Spleen (tissue), 11 donors: ENCODE results near the gene LAMA5. TPM values are rescaled to one million over a fixed set of nuclear protein-coding genes. Genes with fewer than 3 reads are reported as not detected.

ENCODE experiments used
- DNase-seq: peaks from one replicate; pipeline ENCODE4 v3.0.0-alpha.2; 2020
- H3K27ac ChIP-seq, 8 donors: fragments of 200-600 bp; sonication (generic) in 7 of 8; 1 replicate in 4 of 8; 2 replicates in 4 of 8; pipeline versions ENCODE4 v1.5.0 to v1.8.0; 2016 to 2021; ENCODE audit warnings: inconsistent platforms in 4 of 8, mild to moderate bottlenecking in 4 of 8, moderate library complexity in 1 of 8
- H3K27me3 ChIP-seq, 7 donors: fragments of 200-600 bp; sonication (generic) in 6 of 7; replicated peaks in 1 of 7; 1 replicate in 4 of 7; 2 replicates in 3 of 7; pipeline versions ENCODE4 v1.5.0 to v1.8.0; 2016 to 2021; ENCODE audit warnings: inconsistent platforms in 3 of 7, mild to moderate bottlenecking in 1 of 7
- H3K36me3 ChIP-seq, 6 donors: fragments of 200-600 bp; sonication (generic) in 5 of 6; 1 replicate in 4 of 6; 2 replicates in 2 of 6; pipeline versions ENCODE4 v1.5.0 to v1.8.0; 2016 to 2021; ENCODE audit warnings: inconsistent platforms in 2 of 6
- H3K4me1 ChIP-seq, 6 donors: fragments of 200-600 bp; sonication (generic) in 5 of 6; 1 replicate in 3 of 6; 2 replicates in 3 of 6; pipeline versions ENCODE4 v1.5.0 to v1.8.0; 2016 to 2021; ENCODE audit warnings: inconsistent platforms in 3 of 6
- H3K4me3 ChIP-seq, 8 donors: fragments of 200-600 bp; sonication (generic) in 7 of 8; 1 replicate in 4 of 8; 2 replicates in 4 of 8; pipeline versions ENCODE4 v1.5.0 to v1.8.0; 2016 to 2021; ENCODE audit warnings: inconsistent platforms in 4 of 8, mild to moderate bottlenecking in 4 of 8, moderate library complexity in 2 of 8
- H3K9me3 ChIP-seq, 8 donors: fragments of 200-600 bp; sonication (generic) in 7 of 8; 1 replicate in 4 of 8; 2 replicates in 4 of 8; pipeline versions ENCODE4 v1.5.0 to v1.8.0; 2016 to 2021; ENCODE audit warnings: inconsistent platforms in 4 of 8
- CTCF ChIP-seq, 11 experiments: fragments of 200-600 bp in 7 of 11; fragments of 450-650 bp in 4 of 11; sonication (generic) in 4 of 11; IDR thresholded peaks in 8 of 11; conservative IDR thresholded peaks in 3 of 11; 1 replicate in 7 of 11; 2 replicates in 4 of 11; pipeline versions ENCODE4 v1.4.0 to v1.8.0; 2016 to 2021; ENCODE audit warnings: antibody characterized with exemption in 11 of 11, inconsistent platforms in 4 of 11, mild to moderate bottlenecking in 1 of 11
- POLR2A ChIP-seq, 3 donors: fragments of 450-650 bp; IDR thresholded peaks; one replicate each; pipeline ENCODE4 v1.5.1; 2017; ENCODE audit warnings: antibody characterized with exemption in 3 of 3, mild to moderate bottlenecking in 1 of 3
- POLR2AphosphoS5 ChIP-seq, 3 donors: sonication (generic); formaldehyde crosslinking; IDR thresholded peaks; one replicate each; pipeline ENCODE4 v1.5.1; 2017; ENCODE audit warnings: antibody characterized with exemption in 3 of 3
- WGBS, 5 donors: extraction: QIAGEN DNeasy Blood & Tissue Kit in 3 of 5; methylation state at CpG; one replicate each; pipeline versions ENCODE4 v1.1.5 to v1.1.7; 2013 to 2018; 5-methylcytosine and 5-hydroxymethylcytosine counted together
- intact Hi-C: fragments of 100-400 bp; cut with DNase I; formaldehyde crosslinking; loops from one replicate; pipeline ENCODE4 v1.15.0; 2023; ENCODE audit warnings: low total_unique reads
- polyA plus RNA-seq, 3 donors: library from polyadenylated mRNA; stranded (reverse); fragments of 200-250 nt; gene quantifications; one replicate each; pipeline ENCODE4 v1.2.1, GENCODE V29; 2013
- total RNA-seq, 7 donors: library from RNA; depleted of rRNA in 3 of 7; stranded (reverse); fragments of >200 nt in 3 of 7; fragmentation: NEBNext Ultra II Directional in 4 of 7; extraction: Animal tissue kit (Norgen Biotek cat#: 25700) in 4 of 7; gene quantifications; one replicate each; pipeline versions ENCODE4 v1.1.0 to v1.2.1, GENCODE V29; 2016 to 2021
- donor health status: healthy with polysubstance abuse.
- donor health status: DM: no; HTN: no; CAD: no; lungs with moderate emphysema.
- donor health status: DM: no; HTN: no; CAD: no.
- donor health status: Bipolar disorder and iron deficiency.
- donor health status: healthy.
- donor health status: DM: no; HTN: no; CAD: no.
- donor health status: DM: yes; HTN: yes; CAD: no.

The LAMA5 gene
- total and polyA plus RNA-seq, 10 donors, result 46.5 to 266 (median 115) TPM

DNA sequence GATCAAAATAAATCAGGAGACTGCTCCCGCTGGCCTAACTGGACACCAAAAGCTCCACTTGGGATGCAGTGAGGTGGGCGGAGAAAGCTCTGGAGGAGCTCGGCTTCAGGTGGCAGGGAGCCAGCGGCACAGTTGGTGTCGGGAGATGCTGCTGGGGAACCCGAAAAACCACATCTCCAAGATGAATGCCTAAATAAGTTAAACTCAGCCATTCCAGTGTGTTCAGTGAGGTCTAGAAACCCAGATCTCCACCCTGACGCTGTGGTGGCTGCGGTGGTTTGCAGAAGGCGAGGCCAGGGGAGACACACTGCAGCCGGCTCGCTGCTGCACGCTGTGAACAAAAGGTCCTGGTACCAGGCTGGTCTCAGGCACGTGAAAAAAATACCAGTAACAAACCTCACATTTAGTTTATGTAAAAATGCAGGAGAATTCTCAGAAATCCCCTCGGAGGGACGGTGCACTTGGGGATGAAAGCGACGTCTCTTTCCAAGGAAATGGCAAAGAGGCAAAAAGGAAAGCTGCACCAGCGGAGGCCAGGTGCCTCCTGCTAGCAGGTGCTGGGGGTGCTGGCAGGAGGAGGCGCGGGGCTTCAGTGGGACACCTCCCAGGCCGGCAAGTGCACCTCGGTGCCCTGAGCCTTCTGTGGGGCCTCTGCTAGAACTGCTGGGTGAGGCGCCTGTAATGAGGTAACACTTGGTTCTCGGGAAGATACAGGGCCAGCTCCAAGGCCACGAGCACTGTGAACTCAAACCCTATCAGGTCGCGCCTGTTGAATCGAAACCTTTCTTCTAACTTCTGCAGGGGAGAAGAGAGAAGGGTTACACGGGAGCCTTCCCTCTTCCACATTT lies 23.4 kb upstream of the LAMA5 start:
- H3K4me3 ChIP-seq, result no peak overlapping the region
- intact Hi-C loops, result no loop called here
- TF ChIP-seq POLR2A (IDR thresholded peaks at IDR 0.05) (no peak), POLR2AphosphoS5 (IDR thresholded peaks at IDR 0.05) (peak in 1 of 3 donors; percentile 53)
- H3K36me3 ChIP-seq, result peaks cover 0 to 79% (median 48%) of the 10 kb centered on the region in 6 donors
- no peaks in the 10 kb centered on the region for H3K9me3 ChIP-seq
- no peak overlapping the region for H3K27ac ChIP-seq
- DNase-seq, result no peak
- H3K27me3 ChIP-seq, result no peaks in the 10 kb centered on the region
- peaks cover 19 to 39% (median 25%) of the 10 kb centered on the region in 6 donors for H3K4me1 ChIP-seq
- 85 to 90% (median 88%) methylated on average over 29 of the region's 29 CpGs for WGBS, 5 donors

GRCh38 chr20:62389601-62390087 lies 22.5 kb upstream of the LAMA5 start:
- peaks cover 23 to 46% (median 31%) of the 10 kb centered on the region in 6 donors for H3K4me1 ChIP-seq
- H3K9me3 ChIP-seq, result no peaks in the 10 kb centered on the region
- H3K4me3 ChIP-seq, result no peak overlapping the region
- H3K36me3 ChIP-seq, result peaks cover 0 to 70% (median 47%) of the 10 kb centered on the region in 6 donors
- 65 to 78% (median 72%) methylated on average over 4 to 5 of the region's 5 CpGs for WGBS, 5 donors
- no peak for TF ChIP-seq POLR2A (IDR thresholded peaks at IDR 0.05)
- peak in 1 of 3 donors; percentile 4 for TF ChIP-seq POLR2AphosphoS5 (IDR thresholded peaks at IDR 0.05)
- TF ChIP-seq CTCF (IDR thresholded peaks at IDR 0.05 in 8 of 11, conservative IDR thresholded peaks at IDR 0.05 in 3 of 11), result no peak
- intact Hi-C loops, result loop anchor here (10.0 kb wide), 1 partner anchor 375 kb away; no protein-coding TSS in a partner anchor
- no peak for DNase-seq
- no peaks in the 10 kb centered on the region for H3K27me3 ChIP-seq
- no peak overlapping the region for H3K27ac ChIP-seq

- DNase-seq, result no peak
- Histone ChIP-seq H3K4me3 (no peak overlapping the region), H3K27ac (no peak overlapping the region), H3K9me3 (no peaks in the 10 kb centered on the region), H3K36me3 (peaks cover 0 to 63% (median 42%) of the 10 kb centered on the region in 6 donors), H3K4me1 (peaks cover 23 to 52% (median 31%) of the 10 kb centered on the region in 6 donors), H3K27me3 (no peaks in the 10 kb centered on the region)
- TF ChIP-seq CTCF (IDR thresholded peaks at IDR 0.05 in 8 of 11, conservative IDR thresholded peaks at IDR 0.05 in 3 of 11) (no peak), POLR2AphosphoS5 (IDR thresholded peaks at IDR 0.05) (no peak), POLR2A (IDR thresholded peaks at IDR 0.05) (no peak)
- intact Hi-C loops, result loop anchor here (10.0 kb wide), 1 partner anchor 374 kb away; no protein-coding TSS in a partner anchor
- 83 to 88% (median 87%) methylated on average over 11 of the region's 11 CpGs for WGBS, 5 donors
Observed at GRCh38 chr20:62388839-62389600, 21.9 kb upstream of the LAMA5 start.

GRCh38 chr20:62387933-62388635 lies 21.0 kb upstream of the LAMA5 start:
- H3K27ac ChIP-seq, result peak overlapping the region in 3 of 8 donors; percentile 96 to 99 (median 98)
- peaks cover 23 to 55% (median 31%) of the 10 kb centered on the region in 6 donors for H3K4me1 ChIP-seq
- H3K27me3 ChIP-seq, result no peaks in the 10 kb centered on the region
- H3K4me3 ChIP-seq, result peak overlapping the region in 7 of 8 donors; percentile 89 to 99 (median 96)
- WGBS, 5 donors, result 71 to 86% (median 77%) methylated on average over 19 to 20 of the region's 20 CpGs
- peak in 1 of 3 donors; percentile 16 for TF ChIP-seq POLR2AphosphoS5 (IDR thresholded peaks at IDR 0.05)
- no peak for TF ChIP-seq POLR2A (IDR thresholded peaks at IDR 0.05)
- DNase-seq, result no peak
- no peaks in the 10 kb centered on the region for H3K9me3 ChIP-seq
- intact Hi-C loops, result loop anchor here (10.0 kb wide), 1 partner anchor 373 kb away; no protein-coding TSS in a partner anchor
- peaks cover 0 to 54% (median 40%) of the 10 kb centered on the region in 6 donors for H3K36me3 ChIP-seq
